Activated CD4-positive, alpha-beta memory T cell treated with anti-CD3 and anti-CD28 coated beads, Interleukin-2, amount 10 ng/mL, durations not matched to agents 7 days and 5 days (primary cell): ENCODE measurements around the gene FICD. TPM values are rescaled to one million over a fixed set of nuclear protein-coding genes. Genes with fewer than 3 reads are reported as not detected.
A peak's percentile ranks its signal among the peaks of the same experiment; 100 is the strongest.

Experiments
- CTCF ChIA-PET: fragments of 350-600 bp; sonication (Branson Sonifier 250); formaldehyde crosslinking; loops from one replicate; lab custom pipeline; 2021; ENCODE audit warnings: antibody characterized with exemption, inconsistent platforms; lab: Charles Lee
- POLR2A ChIA-PET: fragments of 350-600 bp; sonication (Branson Sonifier 250); formaldehyde crosslinking; loops from one replicate; lab custom pipeline; 2021; ENCODE audit warnings: antibody characterized with exemption; lab: Charles Lee
- DNase-seq: peaks from one replicate; pipeline ENCODE4 v3.0.0-alpha.2; 2020
- H3K27ac Mint-ChIP-seq: one replicate; pipeline ENCODE4 v1.8.0; 2021; ENCODE audit warnings: mild to moderate bottlenecking, mixed read lengths
- H3K27me3 Mint-ChIP-seq: one replicate; pipeline ENCODE4 v1.8.0; 2021; ENCODE audit warnings: mixed read lengths
- H3K36me3 Mint-ChIP-seq: one replicate; pipeline ENCODE4 v1.8.0; 2021; ENCODE audit warnings: low read depth, mixed read lengths
- H3K4me1 Mint-ChIP-seq: one replicate; pipeline ENCODE4 v1.8.0; 2021; ENCODE audit warnings: mixed read lengths
- H3K4me3 Mint-ChIP-seq: one replicate; pipeline ENCODE4 v1.8.0; 2021; ENCODE audit warnings: mild to moderate bottlenecking, mixed read lengths
- H3K9me3 Mint-ChIP-seq: one replicate; pipeline ENCODE4 v1.8.0; 2021; ENCODE audit warnings: mixed read lengths
- total RNA-seq, 2 experiments: library from RNA; stranded (reverse); gene quantifications; one replicate each; pipeline ENCODE4 v1.2.3, GENCODE V29; 2021

The FICD gene
- total RNA-seq, 2 experiments from 2014 or later, result 6.3 to 7.1 TPM

- DNase-seq, result peak; percentile 79
- H3K4me3 Mint-ChIP-seq, result peak overlapping the region; percentile 6
- H3K9me3 Mint-ChIP-seq, result no peaks in the 10 kb centered on the region
- no peaks in the 10 kb centered on the region for H3K27me3 Mint-ChIP-seq
- POLR2A ChIA-PET, result interaction anchor here (0.9 to 2.5 kb wide), 2 partner anchors 49 to 346 kb away, joined by 4 to 9 read pairs; partner anchors contain the start of genes ISCU, SART3 and SSH1
- no peak overlapping the region for H3K27ac Mint-ChIP-seq
- H3K4me1 Mint-ChIP-seq, result peaks cover 39% of the 10 kb centered on the region
- CTCF ChIA-PET, result interaction anchor here (0.9 to 1.7 kb wide), 20 partner anchors 11 to 836 kb away, joined by 3 to 8 read pairs (median 4); no protein-coding TSS in a partner anchor
- no peaks in the 10 kb centered on the region for H3K36me3 Mint-ChIP-seq
These were observed 3.2 kb upstream of the FICD start for GRCh38 chr12:108511633-108512540.

- H3K4me1 Mint-ChIP-seq, result peaks cover 39% of the 10 kb centered on the region
- ChIA-PET POLR2A (interaction anchor here (1.1 to 2.0 kb wide), 4 partner anchors 46 to 579 kb away, joined by 3 to 7 read pairs (median 4); partner anchors contain the start of genes ALKBH2, ISCU, SART3 and SELPLG), CTCF (interaction anchor here (1.5 kb wide), 2 partner anchors 13 to 524 kb away, joined by 3 to 4 read pairs; no protein-coding TSS in a partner anchor)
- peak overlapping the region; percentile 84 for H3K4me3 Mint-ChIP-seq
- H3K9me3 Mint-ChIP-seq, result no peaks in the 10 kb centered on the region
- H3K36me3 Mint-ChIP-seq, result peaks cover 20% of the 10 kb centered on the region
- no peak for DNase-seq
- H3K27me3 Mint-ChIP-seq, result no peaks in the 10 kb centered on the region
- H3K27ac Mint-ChIP-seq, result peak overlapping the region; percentile 72
These were observed 557 bp upstream of the FICD start for GRCh38 chr12:108514468-108514972.

GRCh38 chr12:108515916-108516315 is 839 bp downstream of the FICD start:
- Mint-ChIP-seq H3K4me3 (peak overlapping the region; percentile 84), H3K9me3 (no peaks in the 10 kb centered on the region), H3K27me3 (no peaks in the 10 kb centered on the region), H3K36me3 (peaks cover 34% of the 10 kb centered on the region), H3K27ac (peak overlapping the region; percentile 72), H3K4me1 (peaks cover 39% of the 10 kb centered on the region)
- CTCF ChIA-PET, result no interaction called here
- POLR2A ChIA-PET, result interaction anchor here (1.1 to 2.0 kb wide), 4 partner anchors 33 to 118 kb away, joined by 3 to 7 read pairs (median 4); partner anchors contain the start of genes ISCU, SART3 and SELPLG
- no peak for DNase-seq

GRCh38 chr12:108516511-108517275 is 1.6 kb downstream of the FICD start:
- ChIA-PET POLR2A (interaction anchor here (1.2 to 2.0 kb wide), 3 partner anchors 33 to 117 kb away, joined by 3 to 7 read pairs (median 4); partner anchors contain the start of genes SART3 and SELPLG), CTCF (no interaction called here)
- Mint-ChIP-seq H3K9me3 (no peaks in the 10 kb centered on the region), H3K36me3 (peaks cover 40% of the 10 kb centered on the region), H3K27me3 (no peaks in the 10 kb centered on the region), H3K4me3 (peak overlapping the region; percentile 84), H3K27ac (no peak overlapping the region), H3K4me1 (peaks cover 34% of the 10 kb centered on the region)
- no peak for DNase-seq

- Mint-ChIP-seq H3K36me3 (peaks cover 48% of the 10 kb centered on the region), H3K27ac (no peak overlapping the region), H3K9me3 (no peaks in the 10 kb centered on the region), H3K27me3 (no peaks in the 10 kb centered on the region), H3K4me1 (peaks cover 28% of the 10 kb centered on the region), H3K4me3 (peak overlapping the region; percentile 84)
- ChIA-PET CTCF (no interaction called here), POLR2A (no interaction called here)
- no peak for DNase-seq
These were observed 2.4 kb downstream of the FICD start for GRCh38 chr12:108517288-108518100.

GRCh38 chr12:108518101-108518715 is 3.1 kb downstream of the FICD start:
- H3K4me1 Mint-ChIP-seq, result peaks cover 28% of the 10 kb centered on the region
- ChIA-PET POLR2A (no interaction called here), CTCF (no interaction called here)
- no peak overlapping the region for H3K4me3 Mint-ChIP-seq
- H3K36me3 Mint-ChIP-seq, result peaks cover 52% of the 10 kb centered on the region
- no peaks in the 10 kb centered on the region for H3K9me3 Mint-ChIP-seq
- H3K27ac Mint-ChIP-seq, result no peak overlapping the region
- H3K27me3 Mint-ChIP-seq, result no peaks in the 10 kb centered on the region
- no peak for DNase-seq

GRCh38 chr12:108518716-108519496 is 3.8 kb downstream of the FICD start:
- H3K4me1 Mint-ChIP-seq, result peaks cover 25% of the 10 kb centered on the region
- H3K27ac Mint-ChIP-seq, result no peak overlapping the region
- no peak overlapping the region for H3K4me3 Mint-ChIP-seq
- H3K36me3 Mint-ChIP-seq, result peaks cover 59% of the 10 kb centered on the region
- POLR2A ChIA-PET, result no interaction called here
- H3K27me3 Mint-ChIP-seq, result no peaks in the 10 kb centered on the region
- DNase-seq, result no peak
- H3K9me3 Mint-ChIP-seq, result no peaks in the 10 kb centered on the region
- CTCF ChIA-PET, result interaction anchor here (0.9 to 1.3 kb wide), 2 partner anchors 10 to 15 kb away, joined by 3 to 4 read pairs; no protein-coding TSS in a partner anchor

GRCh38 chr12:108519558-108519957 is 4.5 kb downstream of the FICD start:
- Mint-ChIP-seq H3K36me3 (peaks cover 66% of the 10 kb centered on the region), H3K27me3 (no peaks in the 10 kb centered on the region), H3K9me3 (no peaks in the 10 kb centered on the region), H3K4me3 (no peak overlapping the region), H3K4me1 (peaks cover 22% of the 10 kb centered on the region), H3K27ac (no peak overlapping the region)
- ChIA-PET CTCF (interaction anchor here (0.8 to 1.3 kb wide), 3 partner anchors 11 to 37 kb away, joined by 3 to 4 read pairs (median 3); no protein-coding TSS in a partner anchor), POLR2A (no interaction called here)
- no peak for DNase-seq

GRCh38 chr12:108523365-108523764 is 8.3 kb downstream of the FICD start:
- Mint-ChIP-seq H3K4me3 (no peak overlapping the region), H3K27ac (no peak overlapping the region), H3K27me3 (no peaks in the 10 kb centered on the region), H3K9me3 (no peaks in the 10 kb centered on the region), H3K36me3 (peaks cover 87% of the 10 kb centered on the region), H3K4me1 (peaks cover 9% of the 10 kb centered on the region)
- ChIA-PET CTCF (no interaction called here), POLR2A (no interaction called here)
- DNase-seq, result no peak

- ChIA-PET POLR2A (interaction anchor here (1.3 to 2.0 kb wide), 2 partner anchors 9 to 35 kb away, joined by 3 to 9 read pairs; partner anchors contain the start of gene SART3), CTCF (no interaction called here)
- Mint-ChIP-seq H3K27me3 (no peaks in the 10 kb centered on the region), H3K9me3 (no peaks in the 10 kb centered on the region), H3K36me3 (peaks cover 86% of the 10 kb centered on the region), H3K4me3 (no peak overlapping the region), H3K4me1 (peaks cover 15% of the 10 kb centered on the region), H3K27ac (peak overlapping the region; percentile 31)
- no peak for DNase-seq
These were observed 10.6 kb downstream of the FICD start for GRCh38 chr12:108525681-108526080.
